ENCODE results near the gene PTPRA. TPM values are rescaled to one million over a fixed set of nuclear protein-coding genes. Genes with fewer than 3 reads are reported as not detected.

The PTPRA gene
- total RNA-seq, 1 donor from 2014 or later, result 88.7 TPM

DNA sequence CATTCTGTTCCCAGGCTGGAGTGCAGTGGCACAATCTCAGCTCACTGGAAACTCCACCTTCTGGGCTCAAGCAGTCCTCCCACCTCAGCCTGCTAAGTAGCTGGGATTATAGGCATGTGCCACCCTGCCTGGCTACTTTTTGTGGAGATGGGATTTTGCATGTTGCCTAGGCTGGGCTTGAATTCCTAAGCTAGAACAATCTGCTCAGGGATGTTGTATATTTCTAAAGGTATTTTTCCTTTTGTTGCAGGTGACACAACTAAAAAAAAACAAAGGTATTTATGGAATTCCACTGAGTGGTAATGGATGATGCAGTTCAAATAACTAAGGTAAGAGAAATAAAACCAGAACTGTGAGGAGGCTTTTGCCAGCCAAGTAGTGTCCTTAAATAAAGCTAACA lies 49.7 kb downstream of the PTPRA start:
- TF ChIP-seq, protein P1, sequence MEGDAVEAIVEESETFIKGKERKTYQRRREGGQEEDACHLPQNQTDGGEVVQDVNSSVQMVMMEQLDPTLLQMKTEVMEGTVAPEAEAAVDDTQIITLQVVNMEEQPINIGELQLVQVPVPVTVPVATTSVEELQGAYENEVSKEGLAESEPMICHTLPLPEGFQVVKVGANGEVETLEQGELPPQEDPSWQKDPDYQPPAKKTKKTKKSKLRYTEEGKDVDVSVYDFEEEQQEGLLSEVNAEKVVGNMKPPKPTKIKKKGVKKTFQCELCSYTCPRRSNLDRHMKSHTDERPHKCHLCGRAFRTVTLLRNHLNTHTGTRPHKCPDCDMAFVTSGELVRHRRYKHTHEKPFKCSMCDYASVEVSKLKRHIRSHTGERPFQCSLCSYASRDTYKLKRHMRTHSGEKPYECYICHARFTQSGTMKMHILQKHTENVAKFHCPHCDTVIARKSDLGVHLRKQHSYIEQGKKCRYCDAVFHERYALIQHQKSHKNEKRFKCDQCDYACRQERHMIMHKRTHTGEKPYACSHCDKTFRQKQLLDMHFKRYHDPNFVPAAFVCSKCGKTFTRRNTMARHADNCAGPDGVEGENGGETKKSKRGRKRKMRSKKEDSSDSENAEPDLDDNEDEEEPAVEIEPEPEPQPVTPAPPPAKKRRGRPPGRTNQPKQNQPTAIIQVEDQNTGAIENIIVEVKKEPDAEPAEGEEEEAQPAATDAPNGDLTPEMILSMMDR (conservative IDR thresholded peaks at IDR 0.05), result no peak
- DNase-seq (ENCODE audit: low read depth, low spot score), result no peak
- no peaks in the 10 kb centered on the region for H3K27me3 Mint-ChIP-seq (ENCODE audit: low read depth)
- no peaks in the 10 kb centered on the region for H3K9me3 Mint-ChIP-seq
- peaks cover 23% of the 10 kb centered on the region for H3K4me1 Mint-ChIP-seq
- peaks cover 25% of the 10 kb centered on the region for H3K36me3 Mint-ChIP-seq (ENCODE audit: low read depth)
- no peak overlapping the region for H3K27ac Mint-ChIP-seq (ENCODE audit: unreplicated experiment)
- H3K4me3 Mint-ChIP-seq, result no peak overlapping the region

DNA sequence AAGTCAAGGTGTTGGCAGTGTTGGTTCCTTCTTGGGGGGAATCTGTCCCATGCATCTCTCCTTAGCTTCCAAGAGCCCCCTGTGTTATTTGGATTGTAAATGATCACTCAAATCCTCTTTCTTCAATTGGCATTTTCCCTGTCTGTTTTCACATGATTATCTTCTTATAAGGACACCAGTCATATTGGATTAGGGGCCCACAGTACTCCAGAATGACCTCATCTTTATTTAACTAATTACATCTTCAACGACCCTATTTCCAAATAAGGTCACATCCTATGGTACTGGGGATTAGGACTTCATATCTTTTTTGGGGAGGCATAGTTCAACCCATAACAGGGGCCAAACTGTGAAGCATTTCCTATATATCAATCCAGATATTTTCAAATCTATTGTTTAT lies 57.3 kb downstream of the PTPRA start:
- no peaks in the 10 kb centered on the region for H3K9me3 Mint-ChIP-seq
- H3K27ac Mint-ChIP-seq (ENCODE audit: unreplicated experiment), result no peak overlapping the region
- no peak overlapping the region for H3K4me3 Mint-ChIP-seq
- DNase-seq (ENCODE audit: low read depth, low spot score), result no peak
- peaks cover 6% of the 10 kb centered on the region for H3K4me1 Mint-ChIP-seq
- H3K27me3 Mint-ChIP-seq (ENCODE audit: low read depth), result no peaks in the 10 kb centered on the region
- TF ChIP-seq, protein P1 (conservative IDR thresholded peaks at IDR 0.05), result no peak
- peaks cover 12% of the 10 kb centered on the region for H3K36me3 Mint-ChIP-seq (ENCODE audit: low read depth)

DNA sequence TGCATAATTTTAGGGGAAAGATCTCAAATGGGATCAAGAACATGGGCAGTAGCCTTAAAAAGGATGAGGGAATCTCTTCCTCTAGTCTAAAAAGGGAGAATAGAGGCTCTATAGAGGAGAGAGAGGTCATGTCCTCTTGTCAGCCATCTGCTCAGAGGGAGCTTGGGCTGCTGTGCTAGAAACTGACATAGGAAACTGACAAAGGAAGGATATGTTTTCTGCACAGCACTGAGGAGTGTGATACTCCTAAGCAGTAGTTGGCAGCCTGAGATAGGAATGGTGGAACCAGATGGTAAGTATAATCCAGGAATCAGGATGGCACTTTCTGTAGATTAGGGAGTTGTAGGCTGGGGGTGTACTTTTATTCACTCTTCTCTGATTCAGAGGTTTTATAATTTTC lies 59.2 kb downstream of the PTPRA start:
- H3K27me3 Mint-ChIP-seq (ENCODE audit: low read depth), result no peaks in the 10 kb centered on the region
- no peak for DNase-seq (ENCODE audit: low read depth, low spot score)
- TF ChIP-seq, protein P1 (conservative IDR thresholded peaks at IDR 0.05), result no peak
- no peaks in the 10 kb centered on the region for H3K9me3 Mint-ChIP-seq
- peaks cover 4% of the 10 kb centered on the region for H3K36me3 Mint-ChIP-seq (ENCODE audit: low read depth)
- no peak overlapping the region for H3K4me3 Mint-ChIP-seq
- no peaks in the 10 kb centered on the region for H3K4me1 Mint-ChIP-seq
- H3K27ac Mint-ChIP-seq (ENCODE audit: unreplicated experiment), result no peak overlapping the region

DNA sequence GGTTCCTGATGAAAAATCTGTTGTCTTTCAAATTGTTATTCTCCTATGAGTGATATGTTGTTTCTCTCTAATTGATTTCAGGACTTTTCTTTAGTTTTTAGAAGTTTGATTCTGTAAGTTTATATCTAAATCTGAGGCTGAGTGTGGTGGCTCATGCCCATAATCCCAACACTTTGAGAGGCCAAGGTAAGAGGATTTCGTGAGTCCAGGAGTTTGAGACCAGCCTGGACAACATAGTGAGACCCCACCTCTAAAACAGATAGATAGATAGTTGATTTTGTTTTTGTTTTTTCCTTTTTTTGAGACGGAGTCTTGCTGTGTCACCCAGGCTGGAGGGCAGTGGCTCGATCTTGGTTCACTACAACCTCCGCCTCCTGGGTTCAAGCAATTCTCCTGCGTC lies 64.6 kb downstream of the PTPRA start:
- Mint-ChIP-seq H3K4me3 (no peak overlapping the region), H3K27me3 (ENCODE audit: low read depth) (no peaks in the 10 kb centered on the region), H3K4me1 (peaks cover 36% of the 10 kb centered on the region), H3K36me3 (ENCODE audit: low read depth) (peaks cover 4% of the 10 kb centered on the region), H3K27ac (ENCODE audit: unreplicated experiment) (no peak overlapping the region), H3K9me3 (no peaks in the 10 kb centered on the region)
- TF ChIP-seq, protein P1 (conservative IDR thresholded peaks at IDR 0.05), result no peak
- DNase-seq (ENCODE audit: low read depth, low spot score), result no peak

DNA sequence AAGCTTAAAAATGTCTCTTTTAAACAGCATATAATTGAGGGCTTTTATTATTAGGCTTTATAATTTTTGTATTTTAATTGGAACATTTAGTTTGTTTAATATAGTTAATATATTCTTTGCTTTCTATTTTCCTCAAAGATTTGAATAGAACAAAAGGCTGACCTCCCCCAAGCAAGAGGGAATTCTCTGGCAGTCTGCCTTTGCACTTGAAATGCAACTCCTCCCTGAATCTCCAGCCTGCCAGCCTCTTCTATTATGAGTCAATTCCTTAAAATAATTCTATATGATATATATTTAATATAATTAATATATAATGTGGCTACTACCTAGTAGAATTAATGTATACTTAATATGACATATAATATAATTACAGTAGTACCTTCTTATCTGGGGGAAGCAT lies 69.2 kb downstream of the PTPRA start:
- Mint-ChIP-seq H3K27me3 (ENCODE audit: low read depth) (no peaks in the 10 kb centered on the region), H3K9me3 (no peaks in the 10 kb centered on the region), H3K27ac (ENCODE audit: unreplicated experiment) (no peak overlapping the region), H3K36me3 (ENCODE audit: low read depth) (peaks cover 3% of the 10 kb centered on the region), H3K4me3 (no peak overlapping the region), H3K4me1 (peaks cover 70% of the 10 kb centered on the region)
- TF ChIP-seq, protein P1 (conservative IDR thresholded peaks at IDR 0.05), result no peak
- no peak for DNase-seq (ENCODE audit: low read depth, low spot score)
